K562 (cell line): ENCODE data around the gene DUSP28. TPM values are rescaled to one million over a fixed set of nuclear protein-coding genes. Genes with fewer than 3 reads are reported as not detected.
A peak's percentile ranks its signal among the peaks of the same experiment; 100 is the strongest.

Source experiments
- ATAC-seq: fragments of 200-7000 bp; cut with Tn5 transposase; 3 replicates; pipeline ENCODE4 v1.9.1; 2020; ENCODE audit warnings: moderate library complexity
- BruUV-seq: library from RNA; stranded (reverse); fragments of 400-500 nt; replicated peaks from 2 replicates; lab custom pipeline; 2021; lab: Mats Ljungman, UMichigan
- CTCF ChIA-PET: fragments of 300-600 bp; formaldehyde crosslinking; extraction: SDS; loops from one replicate; lab custom pipeline; 2021; ENCODE audit warnings: low intra/inter-chr PET ratio; lab: Yijun Ruan, JAX
- POLR2A ChIA-PET: fragments of 300-600, 350-650 bp; sonication (Branson Sonifier 250); formaldehyde crosslinking; extraction: SDS; loops from one replicate; lab custom pipeline; 2021; ENCODE audit warnings: antibody characterized with exemption, inconsistent platforms; lab: Yijun Ruan, JAX
- DNase-seq, 4 experiments: peaks; one replicate each; pipeline versions ENCODE4 v3.0.0 to v3.0.0-alpha.2; 2011 to 2018; ENCODE audit warnings: low spot score in 3 of 4, mixed read lengths in 3 of 4; ENCODE audit errors: extremely low read depth in 1 of 4
- FAIRE-seq: peaks from 2 replicates; lab custom pipeline; 2011; peaks lifted over from hg19 to GRCh38; lab: Jason Lieb, UNC
- H2AFZ ChIP-seq: 2 replicates; pipeline ENCODE4 v1.6.0; 2011; ENCODE audit warnings: low read depth, low read length, control low read depth, inconsistent platforms
- H3K27ac ChIP-seq: fragments of 200-600 bp; 3 replicates; pipeline ENCODE4 v1.8.0; 2011; ENCODE audit warnings: low read depth, mild to moderate bottlenecking, control low read depth, inconsistent platforms, low read length, moderate library complexity, mixed read lengths; ENCODE audit errors: extremely low read depth
- H3K27me3 ChIP-seq, 2 experiments: fragments of 300-600 bp in 1 of 2; 2 replicates in 1 of 2; 3 replicates in 1 of 2; pipeline versions ENCODE4 v1.6.0 to v1.8.0; 2011; ENCODE audit warnings: inconsistent platforms in 2 of 2, low read length in 2 of 2, mild to moderate bottlenecking in 1 of 2, mixed read lengths in 1 of 2, moderate library complexity in 1 of 2; ENCODE audit not compliant: control insufficient read depth in 2 of 2, insufficient read depth in 2 of 2
- H3K36me3 ChIP-seq: fragments of 300-600 bp; 3 replicates; pipeline ENCODE4 v1.8.0; 2011; ENCODE audit warnings: mild to moderate bottlenecking, low read length, inconsistent platforms; ENCODE audit not compliant: control insufficient read depth, insufficient read depth
- H3K4me1 ChIP-seq, 2 experiments: fragments of 200-600 bp in 1 of 2; replicated peaks in 1 of 2; 2 replicates in 1 of 2; 3 replicates in 1 of 2; pipeline versions ENCODE4 v1.5.1 to v1.8.0; 2011; ENCODE audit warnings: inconsistent platforms in 2 of 2, low read length in 2 of 2, mild to moderate bottlenecking in 1 of 2, mixed read lengths in 1 of 2, moderate library complexity in 1 of 2; ENCODE audit not compliant: control insufficient read depth in 2 of 2, insufficient read depth in 2 of 2
- H3K4me2 ChIP-seq: 2 replicates; pipeline ENCODE4 v1.6.1; 2011; ENCODE audit warnings: low read length, control low read depth, inconsistent platforms, mixed read lengths; ENCODE audit not compliant: insufficient read depth
- H3K4me3 ChIP-seq: fragments of 200-600 bp; sonication (generic), shearing (Covaris generic); 2 replicates; pipeline ENCODE4 v1.5.1; 2016; ENCODE audit warnings: control low read depth, inconsistent platforms
- H3K79me2 ChIP-seq: fragments of 200-600 bp; 3 replicates; pipeline ENCODE4 v1.8.0; 2011; ENCODE audit warnings: low read length, inconsistent platforms; ENCODE audit not compliant: control insufficient read depth, insufficient read depth
- H3K9ac ChIP-seq, 2 experiments: 2 replicates each; pipeline versions ENCODE4 v1.6.0 to v1.6.1; 2011; ENCODE audit warnings: low read depth in 2 of 2, low read length in 2 of 2, control low read depth in 1 of 2, inconsistent platforms in 1 of 2, mild to moderate bottlenecking in 1 of 2, mixed read lengths in 1 of 2; ENCODE audit not compliant: insufficient read depth in 1 of 2
- H3K9me1 ChIP-seq: one replicate; pipeline ENCODE4 v1.6.0; 2011; ENCODE audit warnings: inconsistent platforms, mild to moderate bottlenecking, low read length, moderate library complexity; ENCODE audit not compliant: control insufficient read depth, insufficient read depth
- H3K9me3 ChIP-seq: replicated peaks from 2 replicates; pipeline ENCODE4 v1.5.1; 2011; ENCODE audit warnings: low read depth, low read length, inconsistent platforms; ENCODE audit not compliant: control insufficient read depth, insufficient read depth
- H4K20me1 ChIP-seq: replicated peaks from 2 replicates; pipeline ENCODE4 v1.6.1; 2011; ENCODE audit warnings: low read length, inconsistent platforms, mixed read lengths; ENCODE audit not compliant: control insufficient read depth, insufficient read depth
- CBX5 ChIP-seq: IDR thresholded peaks from 2 replicates; pipeline ENCODE4 v1.6.1; 2014; ENCODE audit warnings: low read depth, borderline replicate concordance
- DPF2 ChIP-seq: fragments of 450-650 bp; IDR thresholded peaks from 2 replicates; pipeline ENCODE4 v1.6.1; 2016
- HEY1 ChIP-seq: fragments of 250-450 bp; sonication (Bioruptor Pico); IDR thresholded peaks from 2 replicates; pipeline ENCODE4 v1.5.0; 2020; ENCODE audit warnings: mild to moderate bottlenecking, moderate library complexity, borderline replicate concordance
- KLF6 ChIP-seq: fragments of 250-450 bp; sonication (Bioruptor Pico); IDR thresholded peaks from 2 replicates; pipeline ENCODE4 v1.4.0; 2020; ENCODE audit warnings: mild to moderate bottlenecking, moderate library complexity, borderline replicate concordance
- MCM3 ChIP-seq: fragments of 450-650 bp; IDR thresholded peaks from 2 replicates; pipeline ENCODE4 v1.6.1; 2016
- PHTF2 ChIP-seq: fragments of 250-450 bp; sonication (Bioruptor Pico); IDR thresholded peaks from 2 replicates; pipeline ENCODE4 v1.5.0; 2021; ENCODE audit warnings: mild to moderate bottlenecking
- SIN3A ChIP-seq, 2 experiments: fragments of 150-350 bp in 1 of 2; IDR thresholded peaks; 2 replicates each; pipeline ENCODE4 v1.6.1; 2011 to 2016; ENCODE audit warnings: borderline replicate concordance in 2 of 2, low read depth in 2 of 2, low read length in 2 of 2, mild to moderate bottlenecking in 2 of 2, moderate library complexity in 2 of 2; ENCODE audit not compliant: control insufficient read depth in 1 of 2
- SUPT5H ChIP-seq: fragments of 450-650 bp; IDR thresholded peaks from 2 replicates; pipeline ENCODE4 v1.6.1; 2016
- TCF3 ChIP-seq: sonication (generic); formaldehyde crosslinking; IDR thresholded peaks from 2 replicates; pipeline ENCODE4 v1.4.0; 2020; ENCODE audit warnings: mild to moderate bottlenecking, missing genetic modification reagents
- TRIM28 ChIP-seq: fragments of 450-650 bp; IDR thresholded peaks from 2 replicates; pipeline ENCODE4 v1.6.1; 2017
- USF2 ChIP-seq: sonication (generic); formaldehyde crosslinking; IDR thresholded peaks from 2 replicates; pipeline ENCODE4 v1.5.0; 2020; ENCODE audit warnings: missing genetic modification reagents
- XRCC3 ChIP-seq: fragments of 450-650 bp; IDR thresholded peaks from 2 replicates; pipeline ENCODE4 v1.6.1; 2017; ENCODE audit warnings: mild to moderate bottlenecking, moderate library complexity
- ZNF3 ChIP-seq: fragments of 250-450 bp; sonication (Bioruptor Pico); IDR thresholded peaks from 2 replicates; pipeline ENCODE4 v1.5.0; 2021; ENCODE audit warnings: mild to moderate bottlenecking, moderate library complexity
- ZNF511 ChIP-seq: sonication (generic); formaldehyde crosslinking; IDR thresholded peaks from 2 replicates; pipeline ENCODE4 v1.8.0; 2022; ENCODE audit warnings: mild to moderate bottlenecking, missing genetic modification reagents
- ZNF668 ChIP-seq: fragments of 250-450 bp; sonication (Bioruptor Pico); IDR thresholded peaks from 2 replicates; pipeline ENCODE4 v1.8.0; 2022; ENCODE audit warnings: mild to moderate bottlenecking, inconsistent platforms
- ZNF764 ChIP-seq: fragments of 250-450 bp; sonication (Bioruptor Pico); IDR thresholded peaks from 2 replicates; pipeline ENCODE4 v1.4.0; 2020; ENCODE audit warnings: low read depth, mild to moderate bottlenecking, moderate library complexity
- WGBS: fragments of 100-300 bp; shearing (Covaris generic); methylation state at CpG from one replicate; pipeline ENCODE4 v1.1.6; 2016; ENCODE audit warnings: low coverage, mixed read lengths; ENCODE audit not compliant: insufficient coverage; ENCODE audit errors: missing lambda C conversion rate; 5-methylcytosine and 5-hydroxymethylcytosine counted together
- in situ Hi-C: fragments of 300-500 bp; cut with MboI; formaldehyde crosslinking; loops from 4 replicates; pipeline ENCODE4 v1.15.0; 2018; ENCODE audit warnings: inconsistent platforms, mixed read lengths
- intact Hi-C: fragments of 100-400 bp; cut with micrococcal nuclease; formaldehyde crosslinking; loops from 2 replicates; pipeline ENCODE4 v1.14.2; 2022
- polyA plus RNA-seq, 8 experiments: library from polyadenylated mRNA; depleted of rRNA in 4 of 8; stranded (reverse) in 5 of 8; unstranded in 3 of 8; fragments of >200 nt; fragmentation: Nextera tagmentation in 2 of 8; fragmentation: Illumina TruSeq in 1 of 8; extraction: Ambion mirVana in 2 of 8; extraction: Trizol in 1 of 8; gene quantifications; 2 replicates each; pipeline versions ENCODE4 v1.2.1 to v1.2.3, GENCODE V29; 2011 to 2014; ENCODE audit warnings: inconsistent platforms in 1 of 8, missing spikeins in 1 of 8
- total RNA-seq, 7 experiments: library from RNA; depleted of rRNA in 6 of 7; stranded (reverse); fragments of >200 nt in 6 of 7; fragmentation: Illumina TruSeq in 2 of 7; extraction: Trizol in 2 of 7; gene quantifications; 2 replicates each; pipeline versions ENCODE4 v1.2.1 to v1.2.3, GENCODE V29; 2011 to 2021; ENCODE audit warnings: low replicate concordance in 1 of 7
- TF ChIP-seq, protein P1 (sequence below): fragments of 250-450 bp; sonication (Bioruptor Pico); IDR thresholded peaks from 2 replicates; pipeline ENCODE4 v1.5.0; 2022; ENCODE audit warnings: mild to moderate bottlenecking

DUSP28 gene
- total and polyA plus RNA-seq, 9 of the 15 experiments (the other 6 are each of a cell fraction or from before 2014, with no cell fraction given) = 2.8 to 8.1 (median 4.2) TPM

GRCh38 chr2:240558236-240558761 is 1.9 kb upstream of the DUSP28 start:
- H3K4me3 ChIP-seq = no peak overlapping the region
- ATAC-seq = no peak

More at GRCh38 chr2:240558236-240558761, 1.9 kb upstream of the DUSP28 start:
- intact Hi-C loops (no loop called here), in situ Hi-C loops (no loop called here)
- Histone ChIP-seq H3K9ac (peak overlapping the region; percentile 69 to 88; a peak in 3 of 4 replicates), H3K9me3 (0 out of 2 replicates have a peak, but pooled peaks cover 1% of the 10 kb centered on the region), H4K20me1 (no peaks in the 10 kb centered on the region), H3K9me1 (no peaks in the 10 kb centered on the region), H3K4me1 (peaks cover 19 to 38% of the 10 kb centered on the region in 2 experiments), H3K4me2 (no peak overlapping the region), H3K79me2 (peaks cover 71% of the 10 kb centered on the region), H3K36me3 (peaks cover 37% of the 10 kb centered on the region), H2AFZ (no peak overlapping the region), H3K27ac (no peak overlapping the region), H3K27me3 (no peaks in the 10 kb centered on the region)
- no peak for DNase-seq
- BruUV-seq = no TSS peak
- TF ChIP-seq ZNF764 (CRISPR knock-in tag) (no peak), TRIM28 (no peak), TCF3 (CRISPR knock-in tag) (no peak), ZNF3 (CRISPR knock-in tag) (no peak), CBX5 (no peak), HEY1 (no peak), ZNF668 (CRISPR knock-in tag) (no peak), XRCC3 (no peak), USF2 (CRISPR knock-in tag) (no peak), DPF2 (no peak), SUPT5H (no peak), MCM3 (no peak), KLF6 (no peak), SIN3A (IDR thresholded peaks at IDR 0.05; ENCODE audit: borderline replicate concordance in 2 of 2, control insufficient read depth in 1 of 2, low read depth in 2 of 2, low read length in 2 of 2) (no peak), ZNF511 (no peak), PHTF2 (no peak)
- TF ChIP-seq, protein P1, sequence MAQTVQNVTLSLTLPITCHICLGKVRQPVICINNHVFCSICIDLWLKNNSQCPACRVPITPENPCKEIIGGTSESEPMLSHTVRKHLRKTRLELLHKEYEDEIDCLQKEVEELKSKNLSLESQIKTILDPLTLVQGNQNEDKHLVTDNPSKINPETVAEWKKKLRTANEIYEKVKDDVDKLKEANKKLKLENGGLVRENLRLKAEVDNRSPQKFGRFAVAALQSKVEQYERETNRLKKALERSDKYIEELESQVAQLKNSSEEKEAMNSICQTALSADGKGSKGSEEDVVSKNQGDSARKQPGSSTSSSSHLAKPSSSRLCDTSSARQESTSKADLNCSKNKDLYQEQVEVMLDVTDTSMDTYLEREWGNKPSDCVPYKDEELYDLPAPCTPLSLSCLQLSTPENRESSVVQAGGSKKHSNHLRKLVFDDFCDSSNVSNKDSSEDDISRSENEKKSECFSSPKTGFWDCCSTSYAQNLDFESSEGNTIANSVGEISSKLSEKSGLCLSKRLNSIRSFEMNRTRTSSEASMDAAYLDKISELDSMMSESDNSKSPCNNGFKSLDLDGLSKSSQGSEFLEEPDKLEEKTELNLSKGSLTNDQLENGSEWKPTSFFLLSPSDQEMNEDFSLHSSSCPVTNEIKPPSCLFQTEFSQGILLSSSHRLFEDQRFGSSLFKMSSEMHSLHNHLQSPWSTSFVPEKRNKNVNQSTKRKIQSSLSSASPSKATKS (CRISPR knock-in tag) = no peak
- POLR2A ChIA-PET = interaction anchor here (0.6 kb wide), 1 partner anchor 10 kb away, joined by 3 read pairs; no protein-coding TSS in a partner anchor
- CTCF ChIA-PET = no interaction called here
- no peak for FAIRE-seq
- 94% methylated on average over 11 of the region's 18 CpGs for WGBS
